ENCODE measurements around the gene BBOX1. TPM values are rescaled to one million over a fixed set of nuclear protein-coding genes. Genes with fewer than 3 reads are reported as not detected.

Gene BBOX1
- total and polyA plus RNA-seq, 2 of the 8 experiments (the other 6 are each of a cell fraction or from before 2014, with no cell fraction given), result not detected

GRCh38 chr11:27153136-27153535 is 112.5 kb downstream of the BBOX1 start:
- no peak overlapping the region for H4K91ac ChIP-seq (replicated peaks; ENCODE audit: insufficient read length, low read length)
- H4K5ac ChIP-seq (ENCODE audit: insufficient read length, low read depth, low read length), result no peak overlapping the region
- H2BK15ac ChIP-seq (ENCODE audit: low read length), result no peak overlapping the region
- no peak overlapping the region for H2BK120ac ChIP-seq (replicated peaks; ENCODE audit: low read depth, low read length)
- no peak overlapping the region for H2BK20ac ChIP-seq (ENCODE audit: low read length)
- no peak overlapping the region for H4K8ac ChIP-seq (ENCODE audit: extremely low read depth, insufficient read depth, low read length)
- no peak overlapping the region for H3K27ac ChIP-seq (ENCODE audit: low read depth, low read length)
- H3K23me2 ChIP-seq (ENCODE audit: low read depth, low read length), result no peaks in the 10 kb centered on the region
- no peaks in the 10 kb centered on the region for H4K20me1 ChIP-seq (replicated peaks in 1 of 2; ENCODE audit: control insufficient read depth in 1 of 2, insufficient read depth in 2 of 2, low read length in 2 of 2)
- H3K79me1 ChIP-seq (ENCODE audit: low read depth, low read length), result no peaks in the 10 kb centered on the region
- no peak overlapping the region for H2BK5ac ChIP-seq (ENCODE audit: low read depth, low read length)
- no peak overlapping the region for H2AK5ac ChIP-seq (ENCODE audit: low read depth, low read length)
- no peak overlapping the region for H3K18ac ChIP-seq (ENCODE audit: extremely low read depth, low read length)
- H3K9ac ChIP-seq (replicated peaks in 1 of 4; ENCODE audit: extremely low read depth in 1 of 4, low read depth in 3 of 4, low read length in 3 of 4), result no peak overlapping the region
- no peak overlapping the region for H3K23ac ChIP-seq (ENCODE audit: insufficient read length)
- no peaks in the 10 kb centered on the region for H3K27me3 ChIP-seq (replicated peaks in 1 of 4; ENCODE audit: control insufficient read depth in 3 of 4, extremely low read depth in 1 of 4, insufficient read depth in 3 of 4, low read length in 3 of 4)
- ChIA-PET CTCF (ENCODE audit: partially characterized antibody) (interaction anchor here (0.9 to 1.7 kb wide), 6 partner anchors 363 to 867 kb away, joined by 3 to 6 read pairs (median 3); no protein-coding TSS in a partner anchor), POLR2A (ENCODE audit: partially characterized antibody) (no interaction called here)
- 86% methylated on average over 1 of the region's 1 CpG; no CpG with 5 or more reads in 1 of the 2 experiments for WGBS, 2 experiments (ENCODE audit: extremely low coverage in 1 of 2, insufficient coverage in 1 of 2, insufficient read length in 1 of 2, insufficient replicate concordance in 2 of 2, low coverage in 1 of 2, low lambda C conversion rate in 2 of 2, missing lambda C conversion rate in 1 of 2)
- no peak overlapping the region for H2BK12ac ChIP-seq (ENCODE audit: low read depth, low read length)
- TF ChIP-seq CHD1 (IDR thresholded peaks at IDR 0.05; ENCODE audit: low read depth, low read length), result no peak
- H3K4me2 ChIP-seq (ENCODE audit: insufficient read depth in 1 of 2, low read depth in 2 of 2, low read length in 2 of 2), result no peak overlapping the region
- H2AFZ ChIP-seq (ENCODE audit: low read length), result no peak overlapping the region
- H3K14ac ChIP-seq (ENCODE audit: insufficient read length), result no peak overlapping the region
- FAIRE-seq (no peak), DNase-seq (ENCODE audit: low read depth in 1 of 2, low spot score in 2 of 2) (no peak)
- no peak overlapping the region for H3K4ac ChIP-seq (replicated peaks; ENCODE audit: insufficient read length, low read depth, low read length)
- H3K9me3 ChIP-seq (ENCODE audit: insufficient read depth in 2 of 2, low read depth in 1 of 2, low read length in 1 of 2), result peaks cover under 1 to 2% of the 10 kb centered on the region in 2 experiments; a peak in 2 of 4 replicates
- no peaks in the 10 kb centered on the region; a peak in 1 of 7 replicates for H3K4me1 ChIP-seq (replicated peaks in 1 of 4; ENCODE audit: control insufficient read depth in 3 of 4, insufficient read depth in 4 of 4, low read length in 3 of 4)
- no peak overlapping the region for H3K56ac ChIP-seq (replicated peaks; ENCODE audit: insufficient read length, low read depth, low read length)
- H3K4me3 ChIP-seq (ENCODE audit: extremely low read depth in 1 of 4, insufficient read depth in 2 of 4, low read depth in 3 of 4, low read length in 4 of 4), result no peak overlapping the region
- H3K36me3 ChIP-seq (ENCODE audit: control insufficient read depth in 2 of 4, insufficient read depth in 4 of 4, low read length in 3 of 4), result peaks cover 0 to 3% (median 0%) of the 10 kb centered on the region in 4 experiments; a peak in 1 of 8 replicates
- no peaks in the 10 kb centered on the region for H3K79me2 ChIP-seq (ENCODE audit: control insufficient read depth in 1 of 2, insufficient read depth in 2 of 2, low read length in 2 of 2)

All from H1 (cell line).